GM12878 (cell line): ENCODE results near the gene ST3GAL5. TPM values are rescaled to one million over a fixed set of nuclear protein-coding genes. Genes with fewer than 3 reads are reported as not detected.

Experiments
- ATAC-seq: fragments of 200-7000 bp; cut with Tn5 transposase; 3 replicates; pipeline ENCODE4 v1.9.1; 2020; ENCODE audit warnings: mild to moderate bottlenecking, moderate library complexity
- BruUV-seq: library from RNA; stranded (reverse); fragments of 400-500 nt; replicated peaks from 2 replicates; lab custom pipeline; 2021; lab: Mats Ljungman, UMichigan
- CTCF ChIA-PET: fragments of 300-600 bp; sonication (Branson Sonifier 250); formaldehyde crosslinking; extraction: SDS; loops from one replicate; lab custom pipeline; 2021; ENCODE audit warnings: inconsistent platforms; lab: Yijun Ruan, JAX
- POLR2A ChIA-PET: fragments of 350-600 bp; formaldehyde crosslinking; extraction: SDS; loops from one replicate; lab custom pipeline; 2021; ENCODE audit warnings: inconsistent platforms; lab: Charles Lee
- RAD21 ChIA-PET: fragments of 300-600 bp; sonication (Branson Sonifier 250); formaldehyde crosslinking; loops from one replicate; lab custom pipeline; 2023; ENCODE audit warnings: antibody characterized with exemption; ENCODE audit not compliant: unreplicated experiment; lab: Charles Lee
- SMC1A ChIA-PET: fragments of 300-600 bp; sonication (Branson Sonifier 250); formaldehyde crosslinking; loops from one replicate; lab custom pipeline; 2023; ENCODE audit not compliant: unreplicated experiment, uncharacterized antibody; lab: Charles Lee
- DNase-seq: peaks from one replicate; pipeline ENCODE4 v3.0.0-alpha.2; 2011; ENCODE audit warnings: low read depth, low spot score
- FAIRE-seq: peaks from 3 replicates; lab custom pipeline; 2011; peaks lifted over from hg19 to GRCh38; lab: Jason Lieb, UNC
- H2AFZ ChIP-seq: 2 replicates; pipeline ENCODE4 v1.6.0; 2011; ENCODE audit warnings: low read depth, low read length, control low read depth; ENCODE audit not compliant: control insufficient read depth
- H3K27ac ChIP-seq: 2 replicates; pipeline ENCODE4 v1.5.1; 2011; ENCODE audit warnings: control low read depth; ENCODE audit not compliant: control insufficient read depth, insufficient read depth
- H3K27me3 ChIP-seq, 2 experiments: replicated peaks in 1 of 2; 2 replicates each; pipeline versions ENCODE4 v1.6.0 to v1.6.1; 2011; ENCODE audit warnings: low read length in 1 of 2; ENCODE audit not compliant: control insufficient read depth in 2 of 2, insufficient read depth in 2 of 2
- H3K36me3 ChIP-seq, 2 experiments: 2 replicates each; pipeline ENCODE4 v1.5.1; 2011; ENCODE audit warnings: low read length in 1 of 2; ENCODE audit not compliant: control insufficient read depth in 2 of 2, insufficient read depth in 2 of 2
- H3K4me1 ChIP-seq: 2 replicates; pipeline ENCODE4 v1.6.1; 2011; ENCODE audit warnings: mild to moderate bottlenecking, low read length, moderate library complexity, mixed read lengths; ENCODE audit not compliant: control insufficient read depth, insufficient read depth
- H3K4me2 ChIP-seq: 2 replicates; pipeline ENCODE4 v1.6.0; 2011; ENCODE audit warnings: control low read depth; ENCODE audit not compliant: control insufficient read depth, insufficient read depth
- H3K4me3 ChIP-seq: fragments of 200-600 bp; sonication (generic); 2 replicates; pipeline ENCODE4 v1.5.1; 2016
- H3K79me2 ChIP-seq: 2 replicates; pipeline ENCODE4 v1.6.0; 2011; ENCODE audit warnings: low read length; ENCODE audit not compliant: control insufficient read depth, insufficient read depth
- H3K9ac ChIP-seq: 2 replicates; pipeline ENCODE4 v1.8.0; 2011; ENCODE audit warnings: low read length, control low read depth, mixed read lengths; ENCODE audit not compliant: control insufficient read depth, insufficient read depth
- H3K9me3 ChIP-seq: replicated peaks from 3 replicates; pipeline ENCODE4 v1.5.1; 2011; ENCODE audit warnings: mild to moderate bottlenecking, low read length; ENCODE audit not compliant: control insufficient read depth, insufficient read depth
- H4K20me1 ChIP-seq: 2 replicates; pipeline ENCODE4 v1.6.0; 2011; ENCODE audit not compliant: control insufficient read depth, insufficient read depth
- BHLHE40 ChIP-seq, 2 experiments: fragments of 450-650 bp in 1 of 2; IDR thresholded peaks; 2 replicates each; pipeline ENCODE4 v1.6.1; 2011 to 2017; ENCODE audit warnings: low read depth in 2 of 2, borderline replicate concordance in 1 of 2, improper control_type of control experiment in 1 of 2, low read length in 1 of 2, mild to moderate bottlenecking in 1 of 2
- CREM ChIP-seq: IDR thresholded peaks from 2 replicates; pipeline ENCODE4 v1.6.1; 2014; ENCODE audit warnings: antibody characterized with exemption, low read depth
- DPF2 ChIP-seq: fragments of 450-650 bp; IDR thresholded peaks from 2 replicates; pipeline ENCODE4 v1.6.1; 2017; ENCODE audit warnings: mild to moderate bottlenecking
- WGBS: methylation state at CpG from one replicate; pipeline ENCODE4 v1.1.6; 2016; ENCODE audit warnings: low lambda C conversion rate; ENCODE audit not compliant: insufficient replicate concordance, insufficient coverage; ENCODE audit errors: missing lambda C conversion rate; 5-methylcytosine and 5-hydroxymethylcytosine counted together
- in situ Hi-C: fragments of 300-500 bp; cut with MboI; formaldehyde crosslinking; loops from 9 replicates; pipeline ENCODE4 v1.14.3; 2018; ENCODE audit warnings: mixed read lengths
- intact Hi-C: fragments of 100-400 bp; cut with micrococcal nuclease; formaldehyde crosslinking; loops from one replicate; pipeline ENCODE4 v1.14.2; 2022; ENCODE audit not compliant: unreplicated experiment
- polyA plus RNA-seq, 11 experiments: library from polyadenylated mRNA; depleted of rRNA in 4 of 11; unstranded in 6 of 11; stranded (reverse) in 5 of 11; fragments of >200 nt; fragmentation: Nextera tagmentation in 4 of 11; fragmentation: Illumina TruSeq in 1 of 11; extraction: Ambion mirVana in 4 of 11; extraction: Trizol in 1 of 11; gene quantifications; 1 replicate in 1 of 11; 2 replicates in 10 of 11; pipeline versions ENCODE4 v1.2.1 to v1.2.3, GENCODE V29; 2011 to 2016; ENCODE audit warnings: inconsistent platforms in 2 of 11, missing spikeins in 2 of 11, low read depth in 1 of 11
- total RNA-seq, 4 experiments: library from RNA; depleted of rRNA in 3 of 4; stranded (reverse); fragments of >200 nt in 3 of 4; fragmentation: Illumina TruSeq in 1 of 4; extraction: Trizol in 1 of 4; gene quantifications; 2 replicates each; pipeline versions ENCODE4 v1.2.1 to v1.2.3, GENCODE V29; 2013 to 2021

ST3GAL5 gene
- total and polyA plus RNA-seq, 10 of the 15 experiments (the other 5 are each of a cell fraction or from before 2014, with no cell fraction given), result 5.2 to 60.9 (median 10.2) TPM

GRCh38 chr2:85810371-85811179 is 78.2 kb downstream of the ST3GAL5 start:
- RAD21 ChIA-PET, result interaction anchor here (7.1 kb wide), 1 partner anchor 81 kb away, joined by 116 read pairs; no protein-coding TSS in a partner anchor
- FAIRE-seq, result no peak
- intact Hi-C loops (loop anchor here (5.0 to 10.0 kb wide), 2 partner anchors 173 to 386 kb away; no protein-coding TSS in a partner anchor), in situ Hi-C loops (loop anchor here (10.0 kb wide), 1 partner anchor 86 kb away; no protein-coding TSS in a partner anchor)
- H3K27ac ChIP-seq, result no peak overlapping the region
- CTCF ChIA-PET, result interaction anchor here (0.6 to 11.5 kb wide), 5 partner anchors 10 to 84 kb away, joined by 3 to 234 read pairs (median 4); no protein-coding TSS in a partner anchor
- H3K79me2 ChIP-seq, result no peaks in the 10 kb centered on the region
- H3K4me1 ChIP-seq, result no peaks in the 10 kb centered on the region
- ATAC-seq, result no peak
- no peaks in the 10 kb centered on the region for H3K27me3 ChIP-seq
- no peaks in the 10 kb centered on the region for H3K9me3 ChIP-seq
- TF ChIP-seq DPF2 (no peak), BHLHE40 (IDR thresholded peaks at IDR 0.05; ENCODE audit: borderline replicate concordance in 1 of 2, low read depth in 2 of 2, low read length in 1 of 2) (0 out of 4 replicates have a peak, but pooled peaks of 1 of the 2 experiments have one; percentile 4)
- no peak overlapping the region for H3K4me2 ChIP-seq
- no peaks in the 10 kb centered on the region for H3K36me3 ChIP-seq
- no peak overlapping the region for H2AFZ ChIP-seq
- no peak for DNase-seq
- H4K20me1 ChIP-seq, result no peaks in the 10 kb centered on the region
- SMC1A ChIA-PET, result interaction anchor here (0.9 to 7.3 kb wide), 3 partner anchors 17 to 257 kb away, joined by 3 to 106 read pairs (median 3); no protein-coding TSS in a partner anchor
- BruUV-seq, result no TSS peak
- 37% methylated on average over 15 of the region's 16 CpGs for WGBS
- POLR2A ChIA-PET, result interaction anchor here (1.2 to 1.4 kb wide), 2 partner anchors 78 to 103 kb away, joined by 4 read pairs; no protein-coding TSS in a partner anchor
- H3K9ac ChIP-seq, result no peak overlapping the region
- H3K4me3 ChIP-seq, result no peak overlapping the region

GRCh38 chr2:85807756-85808155 is 81.0 kb downstream of the ST3GAL5 start:
- H3K4me2 ChIP-seq, result no peak overlapping the region
- RAD21 ChIA-PET, result no interaction called here
- intact Hi-C loops (no loop called here), in situ Hi-C loops (no loop called here)
- FAIRE-seq, result no peak
- no peak for DNase-seq
- no peak for ATAC-seq
- no TSS peak for BruUV-seq
- H3K9ac ChIP-seq, result no peak overlapping the region
- H3K36me3 ChIP-seq, result no peaks in the 10 kb centered on the region
- WGBS, result 0% methylated on average over 3 of the region's 3 CpGs
- CTCF ChIA-PET, result interaction anchor here (1.4 to 2.1 kb wide), 3 partner anchors 11 to 72 kb away, joined by 3 to 6 read pairs (median 4); no protein-coding TSS in a partner anchor
- no peaks in the 10 kb centered on the region for H3K79me2 ChIP-seq
- POLR2A ChIA-PET, result no interaction called here
- SMC1A ChIA-PET, result interaction anchor here (0.8 kb wide), 1 partner anchor 28 kb away, joined by 3 read pairs; no protein-coding TSS in a partner anchor
- H4K20me1 ChIP-seq, result no peaks in the 10 kb centered on the region
- H3K4me3 ChIP-seq, result no peak overlapping the region
- no peak overlapping the region for H2AFZ ChIP-seq
- no peaks in the 10 kb centered on the region for H3K27me3 ChIP-seq
- no peaks in the 10 kb centered on the region; the same call in 2 of the 3 replicates for H3K9me3 ChIP-seq
- no peak overlapping the region for H3K27ac ChIP-seq
- no peak for TF ChIP-seq CREM
- H3K4me1 ChIP-seq, result no peaks in the 10 kb centered on the region
